ENCODE data around the gene TMEM147. TPM values are rescaled to one million over a fixed set of nuclear protein-coding genes. Genes with fewer than 3 reads are reported as not detected.

Gene TMEM147
- total RNA-seq, 3 donors from 2014 or later = 111 to 148 (median 115) TPM

DNA sequence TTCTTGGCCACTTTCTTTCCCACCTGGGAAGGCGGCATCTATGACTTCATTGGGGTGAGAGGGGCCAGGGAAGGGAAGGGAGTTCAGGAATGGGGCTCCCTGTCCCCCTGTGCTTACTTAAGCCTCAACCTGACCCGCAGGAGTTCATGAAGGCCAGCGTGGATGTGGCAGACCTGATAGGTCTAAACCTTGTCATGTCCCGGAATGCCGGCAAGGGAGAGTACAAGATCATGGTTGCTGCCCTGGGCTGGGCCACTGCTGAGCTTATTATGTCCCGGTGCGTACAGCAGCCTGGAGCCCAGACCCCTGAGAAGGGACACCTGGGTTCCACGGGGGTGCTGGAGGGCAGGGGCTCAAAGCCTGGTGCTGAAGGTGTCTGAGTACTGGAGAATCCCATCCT is 1.1 kb downstream of the TMEM147 start:
- Mint-ChIP-seq H3K36me3 (ENCODE audit: insufficient read depth) (peaks cover 20% of the 10 kb centered on the region), H3K4me1 (ENCODE audit: low read depth) (peaks cover 32% of the 10 kb centered on the region), H3K4me3 (peak overlapping the region; percentile 94), H3K9me3 (no peaks in the 10 kb centered on the region), H3K27me3 (ENCODE audit: low read depth) (no peaks in the 10 kb centered on the region)
- DNase-seq (no peak), ATAC-seq (no peak)

- Mint-ChIP-seq H3K4me3 (no peak overlapping the region), H3K27me3 (ENCODE audit: low read depth) (no peaks in the 10 kb centered on the region), H3K9me3 (no peaks in the 10 kb centered on the region), H3K36me3 (ENCODE audit: insufficient read depth) (peaks cover 20% of the 10 kb centered on the region), H3K4me1 (ENCODE audit: low read depth) (peaks cover 30% of the 10 kb centered on the region)
- ATAC-seq = no peak
- DNase-seq = peak; percentile 43
Observed at GRCh38 chr19:35549174-35549788, 3.9 kb downstream of the TMEM147 start.

GRCh38 chr19:35549879-35550523 is 4.6 kb downstream of the TMEM147 start:
- H3K4me3 Mint-ChIP-seq = no peak overlapping the region
- H3K27me3 Mint-ChIP-seq (ENCODE audit: low read depth) = no peaks in the 10 kb centered on the region
- no peaks in the 10 kb centered on the region for H3K9me3 Mint-ChIP-seq
- H3K4me1 Mint-ChIP-seq (ENCODE audit: low read depth) = peaks cover 23% of the 10 kb centered on the region
- no peak for ATAC-seq
- DNase-seq = no peak
- H3K36me3 Mint-ChIP-seq (ENCODE audit: insufficient read depth) = peaks cover 20% of the 10 kb centered on the region

DNA sequence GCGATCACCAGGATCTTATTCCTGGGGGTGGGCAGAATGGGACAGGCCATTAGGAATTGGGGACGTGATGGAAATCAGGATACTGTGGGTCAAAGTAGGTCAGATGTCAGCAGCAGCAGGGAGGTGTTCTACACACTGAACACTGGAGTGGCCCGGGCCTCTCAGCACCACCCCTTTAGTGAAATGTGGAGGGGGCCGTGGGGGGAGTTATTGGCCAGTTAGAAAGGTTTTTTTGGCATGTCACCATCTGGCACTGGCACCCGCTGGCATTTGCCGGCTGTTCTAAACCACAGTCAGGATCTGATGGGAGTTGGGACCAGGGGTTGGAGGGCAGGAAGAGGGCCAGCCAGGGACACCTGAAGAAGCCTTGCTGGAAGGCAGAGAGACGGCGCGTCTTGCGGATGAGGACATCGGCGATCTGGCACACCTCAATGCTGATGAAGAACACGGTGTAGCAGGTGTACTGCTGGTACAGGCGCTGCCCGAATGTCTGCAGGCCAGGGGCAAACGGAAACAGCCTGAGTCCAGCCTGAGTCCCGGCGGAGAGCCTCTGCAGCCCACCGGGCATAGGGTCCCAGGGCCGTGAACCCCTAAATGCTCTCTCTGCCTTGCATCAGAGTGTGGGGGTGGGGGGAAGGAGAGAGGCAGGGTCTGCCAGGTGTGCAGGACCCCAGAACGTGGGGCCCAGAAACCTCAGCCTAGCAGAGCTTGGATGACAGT is 5.8 kb downstream of the TMEM147 start:
- no peak for DNase-seq
- ATAC-seq = no peak
- Mint-ChIP-seq H3K4me3 (no peak overlapping the region), H3K9me3 (no peaks in the 10 kb centered on the region), H3K27me3 (ENCODE audit: low read depth) (peaks cover under 1% of the 10 kb centered on the region), H3K36me3 (ENCODE audit: insufficient read depth) (peaks cover 20% of the 10 kb centered on the region), H3K4me1 (ENCODE audit: low read depth) (peaks cover 21% of the 10 kb centered on the region)

DNA sequence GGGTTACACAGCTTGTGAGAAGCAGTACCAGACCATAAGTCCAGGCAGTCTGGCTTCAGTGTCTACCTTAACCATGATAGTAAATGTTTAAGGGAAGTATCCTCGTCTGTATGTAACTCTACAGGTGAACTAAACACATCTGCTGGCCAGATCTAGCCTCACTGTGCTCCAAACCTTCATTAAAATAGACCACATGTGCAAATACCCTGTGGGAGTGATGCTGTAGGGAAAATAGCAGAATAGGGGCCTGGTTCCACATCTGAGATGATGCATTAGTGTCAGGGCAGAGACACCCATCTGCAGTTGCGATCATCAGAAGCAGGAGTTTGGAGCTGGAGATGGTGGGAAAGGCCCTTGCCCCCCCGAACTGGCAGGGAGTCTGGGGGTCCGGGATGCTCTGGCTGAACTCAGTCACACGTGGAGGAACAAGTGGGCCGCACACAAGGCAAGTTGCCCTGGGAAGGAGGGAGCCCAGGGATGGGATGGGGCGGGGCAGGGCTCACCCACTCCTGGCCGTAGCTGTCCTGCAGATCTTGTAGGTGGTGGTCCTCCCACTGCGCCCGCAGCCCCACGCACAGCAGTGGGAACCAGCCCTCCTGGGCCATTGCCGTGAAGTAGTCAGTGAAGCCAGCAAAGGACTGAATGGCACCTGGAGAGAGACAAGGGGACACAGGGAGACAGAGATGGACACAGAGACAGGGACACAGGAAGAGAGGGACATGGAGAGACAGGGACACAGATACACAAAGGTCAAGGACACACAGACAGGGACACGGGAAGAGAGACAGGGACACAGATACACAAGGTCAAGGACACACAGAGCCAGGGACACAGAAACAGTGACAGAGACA is 7.3 kb downstream of the TMEM147 start:
- Mint-ChIP-seq H3K36me3 (ENCODE audit: insufficient read depth) (peaks cover 14% of the 10 kb centered on the region), H3K27me3 (ENCODE audit: low read depth) (peaks cover 6% of the 10 kb centered on the region), H3K9me3 (no peaks in the 10 kb centered on the region), H3K4me3 (no peak overlapping the region), H3K4me1 (ENCODE audit: low read depth) (peaks cover 12% of the 10 kb centered on the region)
- no peak for DNase-seq
- no peak for ATAC-seq

DNA sequence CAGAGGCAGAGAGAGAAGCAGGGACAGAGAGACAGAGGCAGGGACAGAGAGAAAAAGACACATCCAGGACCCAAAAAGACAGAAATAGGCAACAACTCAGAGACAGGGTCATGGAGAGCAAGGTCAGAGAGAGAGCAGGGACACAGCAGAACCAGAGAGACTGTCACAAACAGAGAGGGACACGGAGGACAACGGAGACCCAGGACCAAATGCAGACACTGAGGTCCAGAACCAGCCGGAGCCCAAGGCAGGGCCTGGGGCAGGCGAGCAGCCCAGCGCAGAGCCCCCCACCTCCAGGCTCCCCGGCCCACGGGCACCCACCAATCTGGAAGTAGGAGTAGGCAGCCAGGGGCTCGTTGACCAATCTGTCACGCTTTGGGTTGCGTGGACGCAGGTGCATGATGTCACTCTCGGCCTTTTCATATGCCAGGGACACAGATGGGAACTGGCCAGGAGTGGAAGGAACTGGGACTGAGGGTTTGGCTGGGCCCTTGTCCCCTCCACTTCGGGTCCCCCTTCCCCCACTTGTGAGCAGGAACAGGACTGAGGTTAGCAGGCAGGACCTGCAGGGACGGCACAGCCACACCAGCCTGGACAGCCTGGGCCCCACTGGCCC is 8.1 kb downstream of the TMEM147 start:
- ATAC-seq = no peak

DNA sequence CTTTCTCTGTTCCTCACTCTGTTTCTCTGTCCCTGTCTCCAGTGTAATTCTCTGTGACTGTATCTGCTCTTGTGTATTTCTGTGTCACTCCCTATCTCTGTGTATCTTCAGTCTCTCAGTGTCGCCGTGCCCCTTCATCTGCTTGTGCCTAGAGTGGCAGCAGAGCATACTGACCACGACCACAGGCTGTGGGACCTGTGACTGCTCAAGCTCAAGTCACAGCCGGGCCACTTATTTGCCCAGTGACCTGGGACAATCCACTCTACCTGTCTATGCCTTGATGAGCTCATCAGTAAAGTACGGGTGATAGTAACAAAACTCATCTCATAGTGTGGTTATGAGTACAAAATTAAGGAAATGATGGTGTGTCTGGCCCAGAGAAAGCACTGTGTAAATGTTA is 8.7 kb downstream of the TMEM147 start:
- H3K27me3 Mint-ChIP-seq (ENCODE audit: low read depth) = peaks cover 12% of the 10 kb centered on the region
- peaks cover 12% of the 10 kb centered on the region for H3K4me1 Mint-ChIP-seq (ENCODE audit: low read depth)
- DNase-seq (no peak), ATAC-seq (no peak)
- peaks cover 6% of the 10 kb centered on the region for H3K36me3 Mint-ChIP-seq (ENCODE audit: insufficient read depth)
- no peaks in the 10 kb centered on the region for H3K9me3 Mint-ChIP-seq
- H3K4me3 Mint-ChIP-seq = no peak overlapping the region

More for the DNA sequence above, 8.1 kb downstream of the TMEM147 start:
- H3K36me3 Mint-ChIP-seq (ENCODE audit: insufficient read depth) = peaks cover 11% of the 10 kb centered on the region
- H3K27me3 Mint-ChIP-seq (ENCODE audit: low read depth) = peaks cover 6% of the 10 kb centered on the region
- H3K9me3 Mint-ChIP-seq = no peaks in the 10 kb centered on the region
- DNase-seq = no peak
- H3K4me1 Mint-ChIP-seq (ENCODE audit: low read depth) = peaks cover 13% of the 10 kb centered on the region
- no peak overlapping the region for H3K4me3 Mint-ChIP-seq

- Mint-ChIP-seq H3K36me3 (ENCODE audit: insufficient read depth) (peaks cover 4% of the 10 kb centered on the region), H3K27me3 (ENCODE audit: low read depth) (peaks cover 25% of the 10 kb centered on the region), H3K9me3 (no peaks in the 10 kb centered on the region), H3K4me1 (ENCODE audit: low read depth) (peaks cover 11% of the 10 kb centered on the region), H3K4me3 (no peak overlapping the region)
- ATAC-seq (no peak), DNase-seq (no peak)
Observed at GRCh38 chr19:35555301-35556005, 10.0 kb downstream of the TMEM147 start.

DNA sequence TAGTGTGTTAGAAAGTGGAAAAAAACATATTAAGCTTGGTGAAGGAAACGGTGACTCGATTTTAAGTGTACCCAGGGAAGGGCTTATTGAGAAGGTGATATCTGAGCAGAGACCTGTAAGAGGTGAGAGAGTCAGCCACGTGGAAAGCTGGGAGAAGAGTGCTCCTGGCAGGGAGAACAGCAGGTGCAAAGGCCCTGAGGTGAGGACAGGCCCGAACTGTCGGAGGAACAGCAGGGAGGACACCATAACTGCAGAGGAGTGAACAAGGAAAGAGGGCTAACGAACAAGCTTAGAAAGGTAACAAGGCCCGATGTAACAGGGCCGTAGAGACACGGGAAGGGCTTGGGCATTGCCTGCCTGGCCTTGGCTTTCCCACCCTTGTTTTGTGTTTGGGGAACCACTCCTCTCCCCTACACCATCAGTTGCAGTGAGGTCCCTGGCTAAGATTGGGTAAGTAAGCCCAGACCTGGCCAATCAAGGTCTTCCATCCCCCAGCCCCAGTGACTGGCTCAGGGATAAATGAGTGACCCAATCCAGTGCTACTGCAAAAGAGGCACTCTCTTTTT is 10.7 kb downstream of the TMEM147 start:
- H3K4me1 Mint-ChIP-seq (ENCODE audit: low read depth) = peaks cover 11% of the 10 kb centered on the region
- no peaks in the 10 kb centered on the region for H3K36me3 Mint-ChIP-seq (ENCODE audit: insufficient read depth)
- H3K9me3 Mint-ChIP-seq = no peaks in the 10 kb centered on the region
- H3K27me3 Mint-ChIP-seq (ENCODE audit: low read depth) = peaks cover 29% of the 10 kb centered on the region
- DNase-seq (no peak), ATAC-seq (no peak)
- H3K4me3 Mint-ChIP-seq = no peak overlapping the region

DNA sequence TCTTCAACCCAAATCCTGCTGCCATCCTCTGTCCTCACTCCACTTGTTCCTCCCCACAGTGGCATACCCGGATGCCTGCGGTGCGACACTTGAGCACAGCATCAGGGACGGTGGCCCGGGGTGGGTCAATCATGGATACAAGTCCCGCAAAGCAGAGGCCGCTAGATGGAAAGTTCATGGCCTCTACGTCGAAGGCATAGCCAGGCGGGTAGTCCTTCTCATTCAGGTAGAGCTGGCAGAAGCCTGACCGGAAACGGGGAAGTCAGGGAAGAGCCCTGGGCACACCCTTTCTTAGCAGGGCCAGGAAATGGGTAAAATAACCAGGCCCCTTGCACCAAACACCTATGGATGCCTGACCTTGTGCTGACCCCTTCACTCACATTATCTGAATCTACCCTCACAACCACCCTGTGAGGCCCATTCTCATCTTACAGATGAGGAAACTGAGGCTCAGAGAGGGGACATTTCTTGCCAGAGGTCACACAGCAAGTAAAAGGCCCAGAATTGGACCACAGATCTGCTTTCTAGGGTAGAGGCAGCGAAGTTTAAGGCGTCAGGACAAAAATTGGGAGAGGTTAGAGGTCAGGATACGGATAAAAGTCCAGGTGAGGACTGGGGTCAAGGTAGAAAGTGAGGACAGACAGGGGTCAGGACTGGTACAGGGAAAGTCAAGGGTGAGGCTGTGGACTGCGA is 11.6 kb downstream of the TMEM147 start:
- Mint-ChIP-seq H3K4me3 (no peak overlapping the region), H3K9me3 (no peaks in the 10 kb centered on the region), H3K36me3 (ENCODE audit: insufficient read depth) (no peaks in the 10 kb centered on the region), H3K27me3 (ENCODE audit: low read depth) (peaks cover 36% of the 10 kb centered on the region), H3K4me1 (ENCODE audit: low read depth) (peaks cover 11% of the 10 kb centered on the region)
- ATAC-seq (no peak), DNase-seq (no peak)

DNA sequence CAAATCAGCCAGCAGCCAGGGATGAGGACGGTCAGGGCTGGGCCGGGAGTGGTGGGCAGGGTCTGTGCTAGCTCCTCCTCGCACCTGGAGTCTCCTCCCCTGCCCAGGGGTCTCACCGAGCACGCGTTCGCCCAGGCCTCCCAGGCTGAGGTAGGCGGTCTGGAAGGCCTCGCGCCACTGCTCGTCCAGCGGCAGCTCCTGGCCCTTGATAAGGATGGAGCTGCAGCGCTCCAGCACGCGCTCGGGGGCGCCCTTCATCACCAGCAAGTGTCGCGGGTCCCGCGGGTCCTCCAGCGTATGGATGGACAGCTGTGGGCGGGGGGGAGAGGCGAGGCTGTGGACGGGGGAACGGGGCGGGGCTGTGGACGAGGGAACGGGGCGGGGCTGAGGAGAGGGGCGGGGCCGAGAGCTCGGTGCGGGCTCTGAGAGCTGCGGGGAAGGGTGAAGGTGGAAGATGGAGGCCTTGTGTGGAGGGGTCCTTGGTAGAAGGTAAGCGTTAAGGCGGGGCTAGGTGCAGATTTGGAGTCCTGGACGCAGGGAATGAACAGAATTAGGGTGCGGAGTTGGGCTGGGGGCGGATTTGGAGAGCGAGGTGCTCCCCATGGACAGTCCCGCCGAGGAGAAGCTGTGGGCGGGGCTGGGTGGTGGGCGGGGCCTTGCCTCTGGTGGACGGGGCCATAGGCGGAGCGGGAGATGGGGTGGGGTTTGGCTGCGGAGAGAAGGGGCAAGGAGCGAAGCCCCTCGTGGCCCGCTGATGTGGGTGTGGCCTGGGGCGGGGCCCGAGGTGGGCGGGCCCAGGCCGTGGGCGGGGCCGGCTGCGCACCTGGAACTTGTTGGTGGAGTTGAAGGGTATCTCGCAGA is 12.3 kb downstream of the TMEM147 start:
- H3K27me3 Mint-ChIP-seq (ENCODE audit: low read depth) = peaks cover 43% of the 10 kb centered on the region
- H3K9me3 Mint-ChIP-seq = no peaks in the 10 kb centered on the region
- DNase-seq = peak; percentile 52
- peaks cover 11% of the 10 kb centered on the region for H3K4me1 Mint-ChIP-seq (ENCODE audit: low read depth)
- peak; percentile 72 to 73 for ATAC-seq
- no peaks in the 10 kb centered on the region for H3K36me3 Mint-ChIP-seq (ENCODE audit: insufficient read depth)
- H3K4me3 Mint-ChIP-seq = peak overlapping the region; percentile 67
